Measurements from ENCODE around the gene OR52I2.

OR52I2 gene

DNA sequence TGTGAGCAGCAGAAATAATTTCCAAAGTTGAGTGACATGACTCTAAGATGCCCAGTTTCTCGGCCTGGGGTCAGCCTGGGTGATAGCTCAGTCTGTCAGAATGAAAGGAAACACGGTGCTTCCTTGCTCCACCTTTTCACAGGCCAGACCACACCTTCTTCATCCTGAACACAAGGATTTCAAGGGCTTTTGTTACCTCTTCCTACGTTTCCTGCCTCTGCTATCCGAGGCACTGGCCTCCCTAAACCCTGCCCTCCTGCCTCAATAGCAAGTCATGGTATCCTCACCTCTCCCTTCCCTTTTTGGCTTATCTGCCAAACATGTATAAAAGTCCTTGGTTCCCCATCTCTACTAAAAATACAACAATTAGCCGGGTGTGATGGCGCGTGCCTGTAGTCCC is 60.5 kb downstream of the OR52I2 start:
- no peak overlapping the region for H2BK5ac ChIP-seq (ENCODE audit: low read depth, low read length, poor library complexity)
- no peak overlapping the region for H3K4ac ChIP-seq (ENCODE audit: low read depth, low read length)
- H4K12ac ChIP-seq (ENCODE audit: low read depth, low read length), result no peak overlapping the region
- no peak overlapping the region for H4K91ac ChIP-seq (ENCODE audit: low read depth, low read length)
- WGBS (ENCODE audit: extremely low coverage, insufficient coverage, insufficient read length), result no CpG with 5 or more reads among the region's 7 CpGs
- no peak overlapping the region for H2BK120ac ChIP-seq (ENCODE audit: insufficient read depth, low read length, poor library complexity)
- peaks cover 7 to 8% of the 10 kb centered on the region in 2 experiments for H3K4me1 ChIP-seq (ENCODE audit: control insufficient read depth in 1 of 2, insufficient read depth in 2 of 2, low read length in 2 of 2)
- H3K27ac ChIP-seq (ENCODE audit: low read depth, low read length), result no peak overlapping the region
- no peaks in the 10 kb centered on the region for H3K79me1 ChIP-seq (ENCODE audit: low read length)
- no peak overlapping the region for H3K4me3 ChIP-seq (ENCODE audit: low read depth, low read length)
- peaks cover 6% of the 10 kb centered on the region for H3K9me3 ChIP-seq (ENCODE audit: insufficient read depth, low read depth, low read length)
- no peak overlapping the region for H3K18ac ChIP-seq (ENCODE audit: low read length)
- no peaks in the 10 kb centered on the region for H3K79me2 ChIP-seq (ENCODE audit: control insufficient read depth, insufficient read depth, low read length, poor library complexity)
- H3K23ac ChIP-seq (ENCODE audit: low read length), result no peak overlapping the region
- H2AK5ac ChIP-seq (ENCODE audit: low read length), result no peak overlapping the region
- H4K8ac ChIP-seq (ENCODE audit: low read depth, low read length), result no peak overlapping the region
- H3K36me3 ChIP-seq (ENCODE audit: control insufficient read depth in 1 of 2, insufficient read depth in 2 of 2, low read length in 2 of 2), result no peaks in the 10 kb centered on the region
- H3K4me2 ChIP-seq (ENCODE audit: low read length), result no peak overlapping the region
- H2AFZ ChIP-seq (ENCODE audit: insufficient read depth, low read length, poor library complexity), result no peak overlapping the region
- no peaks in the 10 kb centered on the region for H3K27me3 ChIP-seq (ENCODE audit: insufficient read depth, low read length)
- no peak overlapping the region for H2BK12ac ChIP-seq (ENCODE audit: low read length)
- no peak overlapping the region for H3K14ac ChIP-seq (ENCODE audit: low read length)
- DNase-seq, result no peak
- H3K9ac ChIP-seq (ENCODE audit: low read length), result no peak overlapping the region

Data from trophoblast cell (in vitro differentiated cells and primary cell).